Measurements from ENCODE around the gene ARSA. TPM values are rescaled to one million over a fixed set of nuclear protein-coding genes. Genes with fewer than 3 reads are reported as not detected.

Gene ARSA
- total and polyA plus RNA-seq, 2 of the 13 experiments (the other 11 are each of a cell fraction or from before 2014, with no cell fraction given) = 9.0 to 11.5 TPM

DNA sequence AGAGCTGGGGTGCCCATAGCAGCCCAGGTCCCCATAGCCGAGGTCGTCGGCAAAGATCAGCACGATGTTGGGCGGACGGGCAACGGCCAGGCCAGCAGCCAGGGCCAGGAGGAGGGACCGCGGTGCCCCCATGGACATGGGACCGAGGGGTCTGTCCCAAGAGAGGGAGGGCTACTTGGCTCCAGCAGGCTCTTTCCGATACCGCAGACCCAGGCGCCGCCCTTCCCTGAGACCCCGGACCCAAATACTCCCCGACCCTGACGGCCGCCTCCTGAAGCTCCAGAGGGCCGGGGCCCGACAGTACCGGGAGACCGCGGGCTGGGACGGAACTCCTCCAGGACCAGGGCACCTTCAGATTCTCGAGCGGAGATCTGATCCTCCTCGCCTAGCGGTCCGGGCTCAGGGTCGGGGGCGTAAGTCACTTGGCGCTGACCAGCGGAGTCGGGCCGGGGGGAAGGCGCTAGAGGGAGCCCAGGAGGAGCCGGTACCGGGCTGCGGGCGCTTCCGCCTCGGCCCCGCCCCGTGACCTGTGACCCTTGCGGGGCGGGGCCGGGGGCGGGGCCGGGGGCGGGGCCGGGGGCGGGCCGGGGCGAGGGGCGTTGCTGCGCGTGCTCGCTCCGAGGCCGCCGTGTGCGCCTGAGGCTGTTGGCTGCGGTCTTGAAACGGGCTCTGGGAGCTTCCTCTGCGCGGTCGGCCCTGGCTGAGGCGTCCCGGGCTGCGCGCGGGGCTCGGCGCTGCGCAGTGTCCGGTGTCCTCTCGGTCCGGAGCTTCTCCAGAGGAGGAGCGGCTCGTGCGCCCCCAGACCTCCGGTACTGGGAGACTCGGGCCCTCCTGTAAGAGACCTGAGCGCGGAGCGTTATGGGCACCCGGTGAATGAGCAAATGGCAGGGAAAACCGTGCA, at the start of gene ARSA (continued):
- peak; percentile 65; the same call in 1 of the 2 replicates for TF ChIP-seq SIN3A (IDR thresholded peaks at IDR 0.05; ENCODE audit: borderline replicate concordance, low read depth, low read length)
- TF ChIP-seq ZNF333 (CRISPR knock-in tag; IDR thresholded peaks at IDR 0.05; ENCODE audit: borderline replicate concordance) = 0 out of 2 replicates have a peak, but pooled peaks have one; percentile 37
- TF ChIP-seq ZNF343 (CRISPR knock-in tag; IDR thresholded peaks at IDR 0.05) = peak; percentile 30; the same call in 1 of the 2 replicates
- peak; percentile 79 for TF ChIP-seq ELF1 (CRISPR knock-in tag; IDR thresholded peaks at IDR 0.05)
- TF ChIP-seq SNAI1 (CRISPR knock-in tag; IDR thresholded peaks at IDR 0.05; ENCODE audit: borderline replicate concordance) = 0 out of 2 replicates have a peak, but pooled peaks have one; percentile 44
- peak; percentile 70; the same call in 1 of the 2 replicates for TF ChIP-seq ZMAT3 (CRISPR knock-in tag; conservative IDR thresholded peaks at IDR 0.05)
- TF ChIP-seq BCL6 (CRISPR knock-in tag; IDR thresholded peaks at IDR 0.05) = 0 out of 2 replicates have a peak, but pooled peaks have one; percentile 12
- TF ChIP-seq, protein P1, sequence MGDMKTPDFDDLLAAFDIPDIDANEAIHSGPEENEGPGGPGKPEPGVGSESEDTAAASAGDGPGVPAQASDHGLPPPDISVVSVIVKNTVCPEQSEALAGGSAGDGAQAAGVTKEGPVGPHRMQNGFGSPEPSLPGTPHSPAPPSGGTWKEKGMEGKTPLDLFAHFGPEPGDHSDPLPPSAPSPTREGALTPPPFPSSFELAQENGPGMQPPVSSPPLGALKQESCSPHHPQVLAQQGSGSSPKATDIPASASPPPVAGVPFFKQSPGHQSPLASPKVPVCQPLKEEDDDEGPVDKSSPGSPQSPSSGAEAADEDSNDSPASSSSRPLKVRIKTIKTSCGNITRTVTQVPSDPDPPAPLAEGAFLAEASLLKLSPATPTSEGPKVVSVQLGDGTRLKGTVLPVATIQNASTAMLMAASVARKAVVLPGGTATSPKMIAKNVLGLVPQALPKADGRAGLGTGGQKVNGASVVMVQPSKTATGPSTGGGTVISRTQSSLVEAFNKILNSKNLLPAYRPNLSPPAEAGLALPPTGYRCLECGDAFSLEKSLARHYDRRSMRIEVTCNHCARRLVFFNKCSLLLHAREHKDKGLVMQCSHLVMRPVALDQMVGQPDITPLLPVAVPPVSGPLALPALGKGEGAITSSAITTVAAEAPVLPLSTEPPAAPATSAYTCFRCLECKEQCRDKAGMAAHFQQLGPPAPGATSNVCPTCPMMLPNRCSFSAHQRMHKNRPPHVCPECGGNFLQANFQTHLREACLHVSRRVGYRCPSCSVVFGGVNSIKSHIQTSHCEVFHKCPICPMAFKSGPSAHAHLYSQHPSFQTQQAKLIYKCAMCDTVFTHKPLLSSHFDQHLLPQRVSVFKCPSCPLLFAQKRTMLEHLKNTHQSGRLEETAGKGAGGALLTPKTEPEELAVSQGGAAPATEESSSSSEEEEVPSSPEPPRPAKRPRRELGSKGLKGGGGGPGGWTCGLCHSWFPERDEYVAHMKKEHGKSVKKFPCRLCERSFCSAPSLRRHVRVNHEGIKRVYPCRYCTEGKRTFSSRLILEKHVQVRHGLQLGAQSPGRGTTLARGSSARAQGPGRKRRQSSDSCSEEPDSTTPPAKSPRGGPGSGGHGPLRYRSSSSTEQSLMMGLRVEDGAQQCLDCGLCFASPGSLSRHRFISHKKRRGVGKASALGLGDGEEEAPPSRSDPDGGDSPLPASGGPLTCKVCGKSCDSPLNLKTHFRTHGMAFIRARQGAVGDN (CRISPR knock-in tag; IDR thresholded peaks at IDR 0.05) = peak; percentile 86
- peak; percentile 61; the same call in 1 of the 3 replicates for TF ChIP-seq MXI1 (IDR thresholded peaks at IDR 0.05; ENCODE audit: borderline replicate concordance, low read depth, low read length)
- TF ChIP-seq, protein P2, sequence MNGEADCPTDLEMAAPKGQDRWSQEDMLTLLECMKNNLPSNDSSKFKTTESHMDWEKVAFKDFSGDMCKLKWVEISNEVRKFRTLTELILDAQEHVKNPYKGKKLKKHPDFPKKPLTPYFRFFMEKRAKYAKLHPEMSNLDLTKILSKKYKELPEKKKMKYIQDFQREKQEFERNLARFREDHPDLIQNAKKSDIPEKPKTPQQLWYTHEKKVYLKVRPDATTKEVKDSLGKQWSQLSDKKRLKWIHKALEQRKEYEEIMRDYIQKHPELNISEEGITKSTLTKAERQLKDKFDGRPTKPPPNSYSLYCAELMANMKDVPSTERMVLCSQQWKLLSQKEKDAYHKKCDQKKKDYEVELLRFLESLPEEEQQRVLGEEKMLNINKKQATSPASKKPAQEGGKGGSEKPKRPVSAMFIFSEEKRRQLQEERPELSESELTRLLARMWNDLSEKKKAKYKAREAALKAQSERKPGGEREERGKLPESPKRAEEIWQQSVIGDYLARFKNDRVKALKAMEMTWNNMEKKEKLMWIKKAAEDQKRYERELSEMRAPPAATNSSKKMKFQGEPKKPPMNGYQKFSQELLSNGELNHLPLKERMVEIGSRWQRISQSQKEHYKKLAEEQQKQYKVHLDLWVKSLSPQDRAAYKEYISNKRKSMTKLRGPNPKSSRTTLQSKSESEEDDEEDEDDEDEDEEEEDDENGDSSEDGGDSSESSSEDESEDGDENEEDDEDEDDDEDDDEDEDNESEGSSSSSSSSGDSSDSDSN (CRISPR knock-in tag; IDR thresholded peaks at IDR 0.05) = peak; percentile 55
- TF ChIP-seq ZFY (CRISPR knock-in tag; IDR thresholded peaks at IDR 0.05) = peak; percentile 67
- TF ChIP-seq POLR2G (IDR thresholded peaks at IDR 0.05; ENCODE audit: low read depth, low read length) = peak; percentile 82
- TF ChIP-seq, protein P3, sequence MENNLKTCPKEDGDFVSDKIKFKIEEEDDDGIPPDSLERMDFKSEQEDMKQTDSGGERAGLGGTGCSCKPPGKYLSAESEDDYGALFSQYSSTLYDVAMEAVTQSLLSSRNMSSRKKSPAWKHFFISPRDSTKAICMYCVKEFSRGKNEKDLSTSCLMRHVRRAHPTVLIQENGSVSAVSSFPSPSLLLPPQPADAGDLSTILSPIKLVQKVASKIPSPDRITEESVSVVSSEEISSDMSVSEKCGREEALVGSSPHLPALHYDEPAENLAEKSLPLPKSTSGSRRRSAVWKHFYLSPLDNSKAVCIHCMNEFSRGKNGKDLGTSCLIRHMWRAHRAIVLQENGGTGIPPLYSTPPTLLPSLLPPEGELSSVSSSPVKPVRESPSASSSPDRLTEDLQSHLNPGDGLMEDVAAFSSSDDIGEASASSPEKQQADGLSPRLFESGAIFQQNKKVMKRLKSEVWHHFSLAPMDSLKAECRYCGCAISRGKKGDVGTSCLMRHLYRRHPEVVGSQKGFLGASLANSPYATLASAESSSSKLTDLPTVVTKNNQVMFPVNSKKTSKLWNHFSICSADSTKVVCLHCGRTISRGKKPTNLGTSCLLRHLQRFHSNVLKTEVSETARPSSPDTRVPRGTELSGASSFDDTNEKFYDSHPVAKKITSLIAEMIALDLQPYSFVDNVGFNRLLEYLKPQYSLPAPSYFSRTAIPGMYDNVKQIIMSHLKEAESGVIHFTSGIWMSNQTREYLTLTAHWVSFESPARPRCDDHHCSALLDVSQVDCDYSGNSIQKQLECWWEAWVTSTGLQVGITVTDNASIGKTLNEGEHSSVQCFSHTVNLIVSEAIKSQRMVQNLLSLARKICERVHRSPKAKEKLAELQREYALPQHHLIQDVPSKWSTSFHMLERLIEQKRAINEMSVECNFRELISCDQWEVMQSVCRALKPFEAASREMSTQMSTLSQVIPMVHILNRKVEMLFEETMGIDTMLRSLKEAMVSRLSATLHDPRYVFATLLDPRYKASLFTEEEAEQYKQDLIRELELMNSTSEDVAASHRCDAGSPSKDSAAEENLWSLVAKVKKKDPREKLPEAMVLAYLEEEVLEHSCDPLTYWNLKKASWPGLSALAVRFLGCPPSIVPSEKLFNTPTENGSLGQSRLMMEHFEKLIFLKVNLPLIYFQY (CRISPR knock-in tag; IDR thresholded peaks at IDR 0.05; ENCODE audit: borderline replicate concordance) = peak; percentile 85
- peak; percentile 77 for TF ChIP-seq PHF8 (CRISPR knock-in tag; IDR thresholded peaks at IDR 0.05)
- TF ChIP-seq, protein P4, sequence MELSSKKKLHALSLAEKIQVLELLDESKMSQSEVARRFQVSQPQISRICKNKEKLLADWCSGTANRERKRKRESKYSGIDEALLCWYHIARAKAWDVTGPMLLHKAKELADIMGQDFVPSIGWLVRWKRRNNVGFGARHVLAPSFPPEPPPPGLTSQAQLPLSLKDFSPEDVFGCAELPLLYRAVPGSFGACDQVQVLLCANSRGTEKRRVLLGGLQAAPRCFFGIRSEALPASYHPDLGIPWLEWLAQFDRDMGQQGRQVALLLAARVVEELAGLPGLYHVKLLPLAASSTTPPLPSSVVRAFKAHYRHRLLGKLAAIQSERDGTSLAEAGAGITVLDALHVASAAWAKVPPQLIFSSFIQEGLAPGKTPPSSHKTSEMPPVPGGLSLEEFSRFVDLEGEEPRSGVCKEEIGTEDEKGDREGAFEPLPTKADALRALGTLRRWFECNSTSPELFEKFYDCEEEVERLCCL (CRISPR knock-in tag; IDR thresholded peaks at IDR 0.05; ENCODE audit: borderline replicate concordance) = peak; percentile 63; the same call in 1 of the 2 replicates
- no peak for TF ChIP-seq ZSCAN9 (CRISPR knock-in tag; IDR thresholded peaks at IDR 0.05; ENCODE audit: borderline replicate concordance)

All from HepG2 (cell line).